Measurements from ENCODE around the gene IPMK.
A peak's percentile ranks its signal among the peaks of the same experiment; 100 is the strongest.
"Not testable (repeated sequence)": the region's sequence is repeated elsewhere in the genome, so short reads cannot be mapped to it uniquely, and the experiment has no call there.

IPMK gene

DNA sequence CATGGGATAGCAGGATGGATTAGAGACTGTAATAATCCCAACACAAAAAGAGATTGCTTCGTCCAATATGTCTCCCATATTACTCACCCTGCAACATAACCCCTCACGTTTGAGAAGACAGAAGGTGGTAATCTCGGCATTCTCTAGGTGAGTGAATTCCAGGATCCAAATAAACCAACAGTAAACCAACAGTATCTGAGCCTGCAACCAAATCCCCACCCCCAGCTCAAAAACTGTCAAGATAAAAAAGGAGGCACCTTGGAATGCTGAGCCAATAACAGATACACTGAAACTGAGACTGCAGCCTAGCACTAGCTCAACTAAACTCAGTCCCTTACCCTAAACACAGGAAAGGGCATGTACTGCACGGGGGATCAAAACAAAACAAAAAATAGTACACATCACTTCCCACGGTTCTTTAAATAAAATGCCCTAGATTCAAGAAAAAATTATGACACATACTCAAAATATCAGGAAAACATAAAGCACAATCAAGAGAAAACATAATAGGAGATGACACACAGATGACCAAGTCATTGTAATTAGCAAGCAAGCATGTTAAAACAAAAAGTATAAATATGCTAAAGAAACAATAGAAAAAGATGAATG lies 28.0 kb downstream of the IPMK start:
- TF ChIP-seq SPI1 (IDR thresholded peaks at IDR 0.05; ENCODE audit: low read depth, low read length) (no peak), POLR2A (IDR thresholded peaks at IDR 0.05; ENCODE audit: low read depth, low read length) (no peak), POU2F2 (IDR thresholded peaks at IDR 0.05; ENCODE audit: low read depth, low read length) (no peak), POLR2AphosphoS5 (IDR thresholded peaks at IDR 0.05; ENCODE audit: low read depth, low read length) (no peak), PAX5 (IDR thresholded peaks at IDR 0.05; ENCODE audit: insufficient read depth, low read length, severe bottlenecking) (no peak)
- FAIRE-seq, result peak; percentile 64

DNA sequence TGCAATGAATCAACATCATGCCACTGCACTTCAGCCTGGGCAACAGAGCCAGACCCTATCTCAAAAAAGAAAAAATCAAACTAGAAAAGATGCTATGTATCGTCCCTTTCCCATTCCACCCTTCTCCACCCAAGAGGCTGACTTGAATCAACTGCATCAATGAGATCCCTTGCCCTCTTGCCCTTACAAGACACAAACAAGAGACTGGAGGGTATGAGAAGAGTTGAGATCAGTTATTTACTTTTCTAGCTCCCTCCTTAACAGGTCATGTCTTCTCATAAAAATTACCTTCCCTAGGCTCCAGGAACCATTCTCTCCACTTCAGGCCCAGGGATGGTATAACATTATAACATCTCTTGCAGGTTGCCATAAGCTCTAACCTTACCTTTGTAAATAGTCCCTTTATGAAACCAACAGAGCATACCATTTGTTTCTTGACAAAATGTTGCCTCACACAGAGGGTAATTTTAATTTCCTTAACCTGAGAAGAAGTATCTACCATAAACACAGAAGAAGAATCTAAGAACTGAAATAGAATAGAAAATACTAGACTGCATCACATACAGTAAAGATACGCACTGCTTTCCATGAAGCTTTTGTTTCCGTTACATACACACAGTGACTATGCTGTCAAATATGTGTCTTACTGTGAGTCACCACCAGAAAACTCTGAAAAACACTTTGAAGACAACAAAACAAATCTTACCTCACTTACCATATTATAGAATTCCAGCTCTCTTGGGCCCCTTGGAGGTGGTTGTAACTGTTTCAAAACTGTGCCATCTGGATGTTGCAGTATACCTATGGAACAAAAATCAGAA lies 30.5 kb downstream of the IPMK start:
- no peak for FAIRE-seq
- TF ChIP-seq TAF1 (IDR thresholded peaks at IDR 0.05; ENCODE audit: low read depth, low read length) (no peak), PAX5 (IDR thresholded peaks at IDR 0.05; ENCODE audit: insufficient read depth, low read length, severe bottlenecking) (no peak), POLR2A (IDR thresholded peaks at IDR 0.05; ENCODE audit: low read depth, low read length) (no peak), SPI1 (IDR thresholded peaks at IDR 0.05; ENCODE audit: low read depth, low read length) (no peak), POU2F2 (IDR thresholded peaks at IDR 0.05; ENCODE audit: low read depth, low read length) (no peak), POLR2AphosphoS5 (IDR thresholded peaks at IDR 0.05; ENCODE audit: low read depth, low read length) (no peak)
- no peak for DNase-seq (ENCODE audit: insufficient read length, low spot score)

More for the DNA sequence above, 28.0 kb downstream of the IPMK start:
- no peak for DNase-seq (ENCODE audit: insufficient read length, low spot score)

DNA sequence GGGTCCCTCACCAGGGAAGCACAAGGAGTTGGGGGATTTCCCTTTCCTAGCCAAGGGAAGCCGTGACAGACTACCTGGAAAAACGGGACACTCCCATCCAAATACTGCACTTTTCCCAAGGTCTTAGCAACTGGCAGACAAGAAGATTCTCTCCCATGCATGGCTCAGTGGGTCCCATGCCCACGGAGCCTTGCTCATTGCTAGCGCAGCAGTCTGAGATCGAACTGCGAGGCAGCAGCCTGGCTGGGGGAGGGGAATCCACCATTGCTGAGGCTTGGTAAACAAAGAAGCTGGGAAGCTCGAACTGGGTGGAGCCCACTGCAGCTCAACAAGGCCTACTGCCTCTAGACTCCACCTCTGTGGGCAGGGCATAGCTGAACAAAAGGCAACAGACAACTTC lies 37.8 kb downstream of the IPMK start:
- not testable (repeated sequence) for FAIRE-seq; DNase-seq (ENCODE audit: insufficient read length, low spot score)

DNA sequence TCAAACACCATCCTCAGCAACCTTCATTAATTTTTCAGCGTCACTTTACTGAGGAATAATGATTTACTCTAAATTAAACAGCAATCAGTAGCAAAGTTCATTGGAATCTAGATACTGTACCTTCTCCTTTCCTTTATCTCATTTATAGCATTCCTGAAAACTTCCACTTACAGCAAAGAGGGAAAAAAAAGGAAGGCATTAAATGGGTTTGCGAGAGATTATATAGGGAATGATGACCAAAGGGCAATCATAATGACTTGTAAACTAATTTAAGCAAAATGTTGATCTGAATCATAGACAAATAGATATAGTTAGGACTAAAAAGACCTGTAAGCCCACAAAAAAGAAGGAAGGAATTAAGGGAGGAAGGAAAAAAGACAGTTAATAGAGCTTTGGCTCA lies 42.0 kb downstream of the IPMK start:
- FAIRE-seq, result no peak
- DNase-seq (ENCODE audit: insufficient read length, low spot score), result no peak
- TF ChIP-seq SPI1 (IDR thresholded peaks at IDR 0.05; ENCODE audit: low read depth, low read length) (no peak), POLR2A (IDR thresholded peaks at IDR 0.05; ENCODE audit: low read depth, low read length) (no peak), POLR2AphosphoS5 (IDR thresholded peaks at IDR 0.05; ENCODE audit: low read depth, low read length) (no peak), POU2F2 (IDR thresholded peaks at IDR 0.05; ENCODE audit: low read depth, low read length) (no peak)

DNA sequence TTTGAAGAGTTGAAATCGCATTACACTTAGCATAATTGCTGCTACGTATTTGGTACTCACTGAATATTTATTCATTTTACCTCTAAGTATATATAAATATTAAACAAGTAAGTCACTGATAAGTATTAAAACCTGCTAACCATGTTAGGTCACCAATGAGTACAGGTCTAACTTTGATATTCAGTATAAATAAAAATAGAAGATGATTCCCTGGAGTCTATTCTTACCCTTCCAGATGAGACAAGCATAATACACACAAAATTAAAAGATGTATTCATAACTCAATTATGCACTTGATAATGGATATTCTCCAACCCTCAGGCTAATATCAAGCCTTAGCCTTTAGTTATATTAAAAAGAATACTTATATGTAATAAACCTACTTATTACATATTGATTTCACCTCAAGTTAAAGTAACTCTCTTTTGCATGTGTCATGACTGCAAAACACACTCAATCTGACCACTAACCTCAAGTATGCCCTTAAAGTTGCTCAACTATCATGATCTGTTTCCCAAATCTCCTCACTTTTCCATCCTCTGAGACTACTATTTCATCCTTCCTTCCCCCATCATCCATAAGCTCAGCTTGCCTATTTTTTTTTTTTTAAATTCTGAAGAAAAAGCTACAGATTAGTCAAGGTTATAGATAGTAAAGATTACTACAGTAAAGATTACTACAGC lies 46.8 kb downstream of the IPMK start:
- TF ChIP-seq POU2F2 (IDR thresholded peaks at IDR 0.05; ENCODE audit: low read depth, low read length) (no peak), PAX5 (IDR thresholded peaks at IDR 0.05; ENCODE audit: insufficient read depth, low read length, severe bottlenecking) (no peak), POLR2A (IDR thresholded peaks at IDR 0.05; ENCODE audit: low read depth, low read length) (no peak), TAF1 (IDR thresholded peaks at IDR 0.05; ENCODE audit: low read depth, low read length) (no peak), POLR2AphosphoS5 (IDR thresholded peaks at IDR 0.05; ENCODE audit: low read depth, low read length) (no peak), SPI1 (IDR thresholded peaks at IDR 0.05; ENCODE audit: low read depth, low read length) (no peak)
- DNase-seq (ENCODE audit: insufficient read length, low spot score) (no peak), FAIRE-seq (no peak)

DNA sequence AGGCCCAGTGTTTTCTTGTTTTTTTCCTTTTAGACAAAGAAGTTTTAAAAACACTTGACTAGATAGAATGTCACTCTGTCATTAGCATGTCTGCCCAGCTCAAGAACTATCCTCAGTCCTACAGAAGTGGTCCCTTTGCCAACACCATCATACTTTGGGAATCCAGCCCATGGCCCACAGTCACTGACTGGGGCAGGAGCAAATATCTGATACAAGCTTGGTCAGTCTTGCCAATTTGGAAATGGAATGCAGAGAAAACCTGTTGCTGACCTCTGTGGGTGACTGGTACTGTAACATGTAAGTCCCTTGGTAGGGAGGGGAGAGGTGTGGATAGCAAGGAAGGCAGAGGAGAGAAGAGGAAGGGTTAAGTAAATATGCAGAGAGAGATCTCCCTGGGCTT lies 47.8 kb downstream of the IPMK start:
- no peak for FAIRE-seq
- DNase-seq (ENCODE audit: insufficient read length, low spot score), result no peak
- no peak for TF ChIP-seq POLR2A (IDR thresholded peaks at IDR 0.05; ENCODE audit: low read depth, low read length)
- no peak for TF ChIP-seq POU2F2 (IDR thresholded peaks at IDR 0.05; ENCODE audit: low read depth, low read length)
- TF ChIP-seq SPI1 (IDR thresholded peaks at IDR 0.05; ENCODE audit: low read depth, low read length), result no peak
- no peak for TF ChIP-seq TAF1 (IDR thresholded peaks at IDR 0.05; ENCODE audit: low read depth, low read length)
- no peak for TF ChIP-seq PAX5 (IDR thresholded peaks at IDR 0.05; ENCODE audit: insufficient read depth, low read length, severe bottlenecking)
- TF ChIP-seq POLR2AphosphoS5 (IDR thresholded peaks at IDR 0.05; ENCODE audit: low read depth, low read length), result no peak

DNA sequence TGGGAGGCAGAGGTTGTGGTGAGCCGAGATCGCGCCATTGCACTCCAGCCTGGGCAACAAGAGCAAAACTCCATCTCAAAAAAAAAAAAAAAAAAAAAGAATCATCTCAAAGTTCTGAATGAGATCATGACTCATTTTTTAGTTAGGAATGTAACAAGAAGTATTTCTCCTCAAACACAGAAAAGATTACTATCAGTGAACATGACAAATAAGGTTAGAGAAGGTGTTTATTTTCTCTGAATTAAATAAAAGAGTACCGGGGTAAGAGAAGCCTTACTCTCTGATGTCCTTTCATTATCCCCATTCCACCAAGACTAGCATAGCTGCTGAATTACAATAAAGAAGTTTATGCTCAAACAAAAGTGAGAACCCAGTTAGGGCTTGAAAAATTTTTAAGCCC lies 50.1 kb downstream of the IPMK start:
- FAIRE-seq (no peak), DNase-seq (ENCODE audit: insufficient read length, low spot score) (no peak)
- no peak for TF ChIP-seq POLR2A (IDR thresholded peaks at IDR 0.05; ENCODE audit: low read depth, low read length)
- no peak for TF ChIP-seq PAX5 (IDR thresholded peaks at IDR 0.05; ENCODE audit: insufficient read depth, low read length, severe bottlenecking)
- no peak for TF ChIP-seq SPI1 (IDR thresholded peaks at IDR 0.05; ENCODE audit: low read depth, low read length)
- TF ChIP-seq POU2F2 (IDR thresholded peaks at IDR 0.05; ENCODE audit: low read depth, low read length), result no peak
- TF ChIP-seq TAF1 (IDR thresholded peaks at IDR 0.05; ENCODE audit: low read depth, low read length), result no peak
- TF ChIP-seq POLR2AphosphoS5 (IDR thresholded peaks at IDR 0.05; ENCODE audit: low read depth, low read length), result no peak

DNA sequence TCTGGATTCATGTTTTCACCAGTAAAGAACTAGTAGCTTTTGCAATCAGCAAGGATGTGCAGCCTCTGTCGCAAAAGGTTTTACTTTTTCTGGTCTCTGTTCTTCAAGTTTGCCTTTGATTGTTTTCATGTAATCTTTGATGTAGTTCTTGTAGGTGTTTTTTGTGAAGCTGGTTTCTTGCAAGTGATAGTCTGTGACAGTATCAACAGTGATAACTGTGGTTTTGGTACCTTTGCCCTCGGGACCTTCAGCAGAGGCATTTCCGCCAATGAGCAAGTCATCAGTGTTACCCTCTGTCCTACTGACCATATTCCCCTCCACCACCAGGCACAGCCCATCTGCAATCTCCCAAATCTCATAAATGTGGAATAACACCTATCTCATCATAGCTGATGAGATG lies 55.1 kb downstream of the IPMK start:
- no peak for TF ChIP-seq POLR2A (IDR thresholded peaks at IDR 0.05; ENCODE audit: low read depth, low read length)
- no peak for TF ChIP-seq SPI1 (IDR thresholded peaks at IDR 0.05; ENCODE audit: low read depth, low read length)
- TF ChIP-seq POLR2AphosphoS5 (IDR thresholded peaks at IDR 0.05; ENCODE audit: low read depth, low read length), result no peak
- no peak for TF ChIP-seq TAF1 (IDR thresholded peaks at IDR 0.05; ENCODE audit: low read depth, low read length)
- no peak for TF ChIP-seq POU2F2 (IDR thresholded peaks at IDR 0.05; ENCODE audit: low read depth, low read length)
- TF ChIP-seq PAX5 (IDR thresholded peaks at IDR 0.05; ENCODE audit: insufficient read depth, low read length, severe bottlenecking), result no peak
- FAIRE-seq, result no peak

DNA sequence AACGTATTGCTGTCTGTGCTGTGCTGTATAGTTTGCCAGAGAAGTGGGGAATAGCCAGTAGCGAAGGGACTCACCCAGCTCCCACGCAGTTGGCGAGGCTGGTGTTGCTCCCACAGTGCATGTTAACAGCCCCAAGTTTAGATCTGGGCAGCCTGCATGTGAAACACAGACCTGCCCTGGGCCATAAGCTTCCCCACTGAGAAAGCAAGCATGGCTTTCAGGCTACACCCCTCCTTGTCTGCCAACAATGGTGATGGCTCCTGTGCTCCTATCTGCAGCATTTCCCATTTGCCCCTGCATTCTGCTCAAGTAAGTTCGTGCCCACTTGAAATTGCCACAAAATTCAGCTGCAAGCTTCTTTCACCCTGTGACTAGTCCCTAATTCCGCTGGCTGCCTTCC lies 57.5 kb downstream of the IPMK start:
- no peak for DNase-seq (ENCODE audit: insufficient read length, low spot score)
- TF ChIP-seq POU2F2 (IDR thresholded peaks at IDR 0.05; ENCODE audit: low read depth, low read length) (no peak), POLR2AphosphoS5 (IDR thresholded peaks at IDR 0.05; ENCODE audit: low read depth, low read length) (no peak), SPI1 (IDR thresholded peaks at IDR 0.05; ENCODE audit: low read depth, low read length) (no peak), TAF1 (IDR thresholded peaks at IDR 0.05; ENCODE audit: low read depth, low read length) (no peak), PAX5 (IDR thresholded peaks at IDR 0.05; ENCODE audit: insufficient read depth, low read length, severe bottlenecking) (no peak), POLR2A (IDR thresholded peaks at IDR 0.05; ENCODE audit: low read depth, low read length) (no peak)
- no peak for FAIRE-seq

More for the DNA sequence above, 55.1 kb downstream of the IPMK start:
- DNase-seq (ENCODE audit: insufficient read length, low spot score), result no peak
